NB4 (cell line): Measurements from ENCODE around the gene ASCC3.

Experiments used
- DNase-seq: peaks from one replicate; pipeline ENCODE4 v3.0.0; 2010; ENCODE audit warnings: low read depth
- H3K4me3 ChIP-seq: one replicate; pipeline ENCODE4 v1.5.1; 2011; ENCODE audit warnings: mild to moderate bottlenecking, low read depth, low read length, moderate library complexity
- CTCF ChIP-seq: IDR thresholded peaks from one replicate; pipeline ENCODE4 v1.5.1; 2012; ENCODE audit warnings: low read depth, low read length
- MYC ChIP-seq: IDR thresholded peaks from 2 replicates; pipeline ENCODE4 v1.6.1; 2011; ENCODE audit warnings: low read depth, low read length
- POLR2A ChIP-seq: IDR thresholded peaks from 2 replicates; pipeline ENCODE4 v1.6.1; 2011; ENCODE audit warnings: mild to moderate bottlenecking; ENCODE audit not compliant: insufficient read length; ENCODE audit errors: extremely low read depth
- TF ChIP-seq, protein P1 (sequence below): IDR thresholded peaks from 2 replicates; pipeline ENCODE4 v1.6.1; 2011; ENCODE audit warnings: low read depth, low read length

Gene ASCC3

DNA sequence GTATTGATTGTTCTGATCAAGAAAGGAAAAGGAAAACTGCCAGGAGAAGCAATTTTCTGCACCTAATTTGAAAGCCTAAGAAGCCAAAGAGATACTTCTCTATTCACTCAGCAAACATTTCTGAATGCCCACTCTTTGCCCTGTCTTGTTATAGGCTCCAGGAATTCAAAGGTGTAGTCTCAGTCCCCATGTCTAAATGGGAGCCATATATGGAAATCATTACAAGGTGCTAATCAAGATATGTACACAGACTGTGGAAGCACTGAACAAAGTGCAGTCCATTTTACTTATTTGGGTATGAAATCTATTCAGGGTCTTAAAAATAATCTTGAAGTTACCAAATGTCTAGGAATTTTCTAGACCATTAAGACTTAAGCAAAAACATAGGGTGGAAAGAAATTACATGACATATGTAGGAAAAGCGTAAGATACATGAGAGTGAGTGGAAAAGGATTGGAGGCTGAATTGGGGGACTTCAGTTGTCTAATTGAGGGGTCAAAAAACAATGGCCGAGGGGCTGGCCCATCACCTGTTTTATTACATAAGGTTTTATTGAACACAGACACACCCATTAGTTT is 39.0 kb upstream of the ASCC3 start:
- H3K4me3 ChIP-seq, result no peak overlapping the region
- TF ChIP-seq POLR2A, result no peak
- no peak for TF ChIP-seq MYC
- TF ChIP-seq, protein P1, sequence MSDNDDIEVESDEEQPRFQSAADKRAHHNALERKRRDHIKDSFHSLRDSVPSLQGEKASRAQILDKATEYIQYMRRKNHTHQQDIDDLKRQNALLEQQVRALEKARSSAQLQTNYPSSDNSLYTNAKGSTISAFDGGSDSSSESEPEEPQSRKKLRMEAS, result no peak
- no peak for TF ChIP-seq CTCF
- DNase-seq, result no peak

DNA sequence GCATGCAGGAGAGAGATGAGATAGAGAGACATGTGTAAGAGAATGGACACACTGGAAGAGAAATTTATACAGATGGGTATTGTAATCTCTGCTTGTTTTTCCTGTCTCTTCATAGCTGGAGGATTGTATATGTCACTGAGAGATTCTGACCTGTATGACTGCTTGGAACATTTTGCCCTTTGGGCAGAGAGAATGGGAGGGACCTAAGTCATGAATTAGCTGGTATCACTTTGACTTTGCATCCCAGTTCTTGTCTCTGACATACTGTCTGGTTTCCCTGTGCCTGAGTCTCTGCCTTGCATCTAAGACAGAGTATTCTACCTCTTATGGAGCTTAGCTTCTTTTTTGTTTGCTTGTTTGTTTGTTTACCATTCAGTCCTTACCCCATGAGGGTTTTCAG is 37.0 kb upstream of the ASCC3 start:
- TF ChIP-seq MYC (no peak), CTCF (no peak), POLR2A (no peak)
- TF ChIP-seq, protein P1, result no peak

DNA sequence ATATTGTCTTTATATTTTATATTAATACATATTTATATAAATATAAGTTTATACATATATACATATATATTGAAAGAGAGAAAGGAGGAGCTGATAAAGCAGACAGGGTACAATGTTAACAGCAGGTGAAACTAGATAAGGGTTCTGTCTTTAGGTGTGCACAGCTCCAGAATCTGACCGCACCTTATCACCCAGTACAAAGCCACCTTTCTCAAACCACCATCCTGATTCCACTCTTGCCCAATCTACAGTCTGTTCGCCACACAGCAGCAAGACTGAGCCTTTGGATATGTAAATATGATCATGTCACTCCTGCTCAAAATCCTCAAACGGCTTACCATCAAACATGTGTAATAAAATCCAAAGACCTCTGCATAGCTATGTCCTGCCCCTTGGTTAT is 34.7 kb upstream of the ASCC3 start:
- no peak for DNase-seq
- no peak overlapping the region for H3K4me3 ChIP-seq
- TF ChIP-seq CTCF (no peak), MYC (no peak), POLR2A (no peak)
- TF ChIP-seq, protein P1, result no peak

More for the DNA sequence above, 37.0 kb upstream of the ASCC3 start:
- DNase-seq, result no peak
- H3K4me3 ChIP-seq, result no peak overlapping the region

DNA sequence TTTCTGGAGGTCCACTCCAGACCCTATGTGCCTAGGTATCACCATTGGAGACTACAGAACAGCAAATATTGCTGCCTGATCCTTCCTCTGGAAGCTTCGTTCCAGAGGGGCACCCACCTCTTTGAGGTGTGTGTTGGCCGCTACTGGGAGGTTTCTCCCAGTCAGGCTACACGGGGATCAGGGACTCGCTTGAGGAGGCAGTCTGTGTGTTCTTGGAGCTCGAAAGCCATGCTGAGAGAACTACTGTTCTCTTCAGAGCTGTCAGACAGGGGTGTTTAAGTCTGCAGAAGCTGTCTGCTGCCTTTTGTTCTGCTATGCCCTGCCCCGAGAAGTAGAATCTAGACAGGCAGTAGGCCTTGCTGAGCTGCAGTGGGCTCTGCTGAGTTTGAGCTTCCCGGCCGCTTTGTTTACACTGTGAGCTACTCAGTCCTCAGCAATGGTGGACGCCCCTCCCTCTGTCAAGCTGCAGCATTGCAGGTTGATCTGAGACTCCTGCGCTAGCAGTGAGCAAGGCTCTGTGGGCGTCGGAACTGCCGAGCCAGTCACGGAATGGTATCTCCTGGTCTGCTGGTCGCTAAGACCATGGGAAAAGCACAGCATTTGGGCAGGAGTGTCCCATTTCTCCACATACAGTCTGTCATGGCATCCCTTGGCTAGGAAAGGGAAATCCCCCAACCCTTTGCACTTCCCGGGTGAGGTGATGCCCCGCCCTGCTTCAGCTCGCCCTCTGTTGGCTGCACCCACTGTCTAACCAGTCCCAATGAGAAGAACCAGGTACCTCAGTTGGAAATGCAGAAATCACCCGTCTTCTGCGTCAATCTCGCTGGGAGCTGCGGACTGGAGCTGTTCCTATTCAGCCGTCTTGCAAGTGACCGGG is 32.5 kb upstream of the ASCC3 start:
- TF ChIP-seq MYC, result no peak
- TF ChIP-seq, protein P1, result no peak
- no peak for TF ChIP-seq CTCF
- no peak for TF ChIP-seq POLR2A
- DNase-seq, result no peak
- H3K4me3 ChIP-seq, result no peak overlapping the region

DNA sequence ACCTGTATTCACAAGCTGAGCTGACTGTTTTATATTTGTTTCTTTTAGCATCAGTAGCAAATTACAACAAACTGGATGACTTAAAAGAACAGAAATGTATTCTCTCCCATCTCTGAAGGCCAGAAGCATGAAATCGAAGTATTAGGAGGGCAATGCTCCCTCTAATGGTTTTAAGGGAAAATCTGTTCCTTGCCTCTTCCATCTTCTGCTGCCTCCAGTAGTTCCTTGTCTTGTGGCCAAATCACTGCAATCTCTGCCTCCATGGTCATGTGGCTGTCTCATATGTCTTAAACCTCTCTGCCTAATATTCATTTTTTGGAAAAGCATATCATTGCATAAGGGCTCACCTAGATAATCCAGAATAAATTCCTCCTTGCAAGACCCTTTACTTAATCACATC is 25.2 kb upstream of the ASCC3 start:
- DNase-seq, result no peak
- TF ChIP-seq POLR2A (no peak), CTCF (no peak)
- TF ChIP-seq, protein P1, result no peak
- no peak overlapping the region for H3K4me3 ChIP-seq
